RWPE2 (cell line): ENCODE results near the gene CCR8.

Experiments
- ATAC-seq: fragments of 200-7000 bp; cut with Tn5 transposase; 3 replicates; pipeline ENCODE4 v1.9.1; 2021; ENCODE audit warnings: low read depth
- DNase-seq: peaks from one replicate; pipeline ENCODE4 v3.0.0-alpha.2; 2020; ENCODE audit warnings: low spot score
- H3K27ac ChIP-seq: fragments of 450-650 bp; 2 replicates; pipeline ENCODE4 v1.5.1; 2017; ENCODE audit warnings: mild to moderate bottlenecking; ENCODE audit not compliant: poor library complexity, severe bottlenecking
- H3K27me3 ChIP-seq: fragments of 250-450 bp; sonication (Bioruptor Pico); 2 replicates; pipeline ENCODE4 v1.5.1; 2021; ENCODE audit warnings: mild to moderate bottlenecking, moderate library complexity; ENCODE audit not compliant: insufficient read depth, poor library complexity, severe bottlenecking
- H3K36me3 ChIP-seq: fragments of 250-450 bp; sonication (Bioruptor Pico); 2 replicates; pipeline ENCODE4 v1.5.1; 2020; ENCODE audit warnings: low read depth, mild to moderate bottlenecking, moderate library complexity
- H3K4me1 ChIP-seq: fragments of 250-450 bp; sonication (Bioruptor Pico); 2 replicates; pipeline ENCODE4 v1.5.1; 2021; ENCODE audit warnings: mild to moderate bottlenecking, moderate library complexity; ENCODE audit not compliant: insufficient read depth, poor library complexity, severe bottlenecking
- H3K4me3 ChIP-seq: fragments of 250-450 bp; sonication (Bioruptor Pico); 2 replicates; pipeline ENCODE4 v1.5.1; 2021; ENCODE audit warnings: mild to moderate bottlenecking, moderate library complexity; ENCODE audit not compliant: severe bottlenecking
- H3K9me3 ChIP-seq: fragments of 250-450 bp; sonication (Bioruptor Pico); 2 replicates; pipeline ENCODE4 v1.5.1; 2021; ENCODE audit warnings: mild to moderate bottlenecking, moderate library complexity; ENCODE audit not compliant: severe bottlenecking
- TF ChIP-seq, protein P1 (sequence below): fragments of 450-650 bp; IDR thresholded peaks from one replicate; pipeline ENCODE4 v1.5.1; 2017; ENCODE audit warnings: mild to moderate bottlenecking, moderate library complexity; ENCODE audit not compliant: poor library complexity, severe bottlenecking

Gene CCR8

GRCh38 chr3:39329493-39329892 is at the start of gene CCR8:
Gene CCR8 (plus strand): TSS chr3:39329709. CDS start chr3:39332332, 2,623 bp downstream.
- Histone ChIP-seq H3K4me1 (no peaks in the 10 kb centered on the region), H3K27ac (no peak within 1 kb of the TSS), H3K4me3 (no peak within 1 kb of the TSS), H3K36me3 (no peaks in the 10 kb centered on the region), H3K9me3 (no peaks in the 10 kb centered on the region), H3K27me3 (no peaks in the 10 kb centered on the region)
- no peak for ATAC-seq
- TF ChIP-seq, protein P1, sequence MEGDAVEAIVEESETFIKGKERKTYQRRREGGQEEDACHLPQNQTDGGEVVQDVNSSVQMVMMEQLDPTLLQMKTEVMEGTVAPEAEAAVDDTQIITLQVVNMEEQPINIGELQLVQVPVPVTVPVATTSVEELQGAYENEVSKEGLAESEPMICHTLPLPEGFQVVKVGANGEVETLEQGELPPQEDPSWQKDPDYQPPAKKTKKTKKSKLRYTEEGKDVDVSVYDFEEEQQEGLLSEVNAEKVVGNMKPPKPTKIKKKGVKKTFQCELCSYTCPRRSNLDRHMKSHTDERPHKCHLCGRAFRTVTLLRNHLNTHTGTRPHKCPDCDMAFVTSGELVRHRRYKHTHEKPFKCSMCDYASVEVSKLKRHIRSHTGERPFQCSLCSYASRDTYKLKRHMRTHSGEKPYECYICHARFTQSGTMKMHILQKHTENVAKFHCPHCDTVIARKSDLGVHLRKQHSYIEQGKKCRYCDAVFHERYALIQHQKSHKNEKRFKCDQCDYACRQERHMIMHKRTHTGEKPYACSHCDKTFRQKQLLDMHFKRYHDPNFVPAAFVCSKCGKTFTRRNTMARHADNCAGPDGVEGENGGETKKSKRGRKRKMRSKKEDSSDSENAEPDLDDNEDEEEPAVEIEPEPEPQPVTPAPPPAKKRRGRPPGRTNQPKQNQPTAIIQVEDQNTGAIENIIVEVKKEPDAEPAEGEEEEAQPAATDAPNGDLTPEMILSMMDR = no peak
- DNase-seq = no peak

- Histone ChIP-seq H3K9me3 (no peaks in the 10 kb centered on the region), H3K36me3 (no peaks in the 10 kb centered on the region), H3K4me3 (no peak within 1 kb of the TSS), H3K4me1 (no peaks in the 10 kb centered on the region), H3K27me3 (no peaks in the 10 kb centered on the region), H3K27ac (no peak within 1 kb of the TSS)
- TF ChIP-seq, protein P1 = no peak
- no peak for DNase-seq
- peak; percentile 25 for ATAC-seq
Measured at GRCh38 chr3:39279745-39280517, 49.6 kb upstream of the CCR8 start, which contains the start of gene CX3CR1. Gene CX3CR1 (minus strand): TSS chr3:39280036. CDS start chr3:39266509, 13,527 bp downstream.

GRCh38 chr3:39280571-39280970 is 48.9 kb upstream of the CCR8 start:
- Histone ChIP-seq H3K4me1 (no peaks in the 10 kb centered on the region), H3K9me3 (no peaks in the 10 kb centered on the region), H3K4me3 (no peak overlapping the region), H3K36me3 (no peaks in the 10 kb centered on the region), H3K27me3 (no peaks in the 10 kb centered on the region), H3K27ac (no peak overlapping the region)
- ATAC-seq (no peak), DNase-seq (no peak)
- TF ChIP-seq, protein P1 = no peak

DNA sequence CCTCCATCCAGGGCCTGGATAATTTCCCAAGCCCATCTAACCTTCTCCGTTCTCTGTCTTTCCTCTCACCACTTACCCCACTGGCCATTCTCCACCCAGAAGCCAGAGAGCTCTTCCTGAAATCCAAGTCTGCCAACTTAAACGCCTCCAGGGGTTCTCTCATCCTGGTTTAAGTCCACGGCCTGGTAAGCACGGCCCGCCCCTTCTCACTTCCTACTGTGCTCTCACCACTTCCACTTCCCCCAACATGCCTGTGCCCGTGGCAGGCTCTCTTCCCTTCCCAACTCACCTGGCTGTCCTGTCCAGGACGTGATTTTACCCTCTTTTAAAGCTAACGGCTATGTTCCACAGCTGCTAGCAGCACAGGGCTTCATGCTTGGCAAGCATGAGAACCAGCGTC is 48.0 kb upstream of the CCR8 start:
- peak; percentile 33; the same call in 1 of the 3 replicates for ATAC-seq
- no peaks in the 10 kb centered on the region for H3K4me1 ChIP-seq
- no peaks in the 10 kb centered on the region for H3K27me3 ChIP-seq
- DNase-seq = no peak
- no peak overlapping the region for H3K27ac ChIP-seq
- H3K4me3 ChIP-seq = no peak overlapping the region
- H3K9me3 ChIP-seq = no peaks in the 10 kb centered on the region
- TF ChIP-seq, protein P1 = no peak
- no peaks in the 10 kb centered on the region for H3K36me3 ChIP-seq

DNA sequence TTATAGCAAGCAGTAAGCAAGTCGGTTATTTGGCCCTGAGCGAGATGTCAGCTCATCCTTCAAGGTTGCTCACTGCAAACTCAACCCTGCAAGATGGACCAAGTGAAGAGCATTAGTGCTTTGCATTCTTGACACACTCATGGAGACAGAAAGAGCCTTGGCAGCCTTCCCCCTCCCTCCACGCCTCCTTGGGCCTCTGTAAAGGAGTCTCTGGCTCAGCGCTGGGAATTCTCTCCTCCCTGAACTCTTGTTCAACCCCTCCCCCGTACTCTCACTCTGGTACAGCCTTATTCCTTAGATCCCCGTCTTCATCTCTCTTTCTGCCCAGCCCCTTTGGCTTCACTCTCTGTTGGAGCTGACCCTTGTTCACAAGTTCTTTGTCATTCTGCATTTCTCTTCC is 47.5 kb upstream of the CCR8 start:
- TF ChIP-seq, protein P1 = no peak
- ATAC-seq = no peak
- DNase-seq = no peak
- Histone ChIP-seq H3K4me1 (no peaks in the 10 kb centered on the region), H3K4me3 (no peak overlapping the region), H3K27ac (no peak overlapping the region), H3K36me3 (no peaks in the 10 kb centered on the region), H3K9me3 (no peaks in the 10 kb centered on the region), H3K27me3 (no peaks in the 10 kb centered on the region)
